ENCODE data around the gene CTSS.

The CTSS gene

DNA sequence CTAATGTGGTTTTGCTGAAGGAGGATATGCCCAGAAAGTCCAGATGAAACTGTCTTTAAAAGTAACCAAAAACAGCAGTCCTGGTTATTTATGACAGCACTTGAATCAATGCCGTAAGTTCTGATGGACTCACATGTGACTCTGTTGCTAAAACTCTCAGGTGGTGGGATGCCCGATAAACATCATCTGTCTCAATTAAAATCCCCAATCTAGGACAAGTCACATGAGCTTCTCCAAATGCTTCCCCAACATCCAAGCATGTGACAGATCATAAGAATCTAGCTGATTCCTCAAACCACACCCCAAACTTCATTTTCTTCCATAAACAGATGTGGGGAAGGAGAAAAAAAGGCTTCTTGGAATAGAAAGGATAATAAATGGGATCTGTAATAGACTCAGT is 43.3 kb upstream of the CTSS start:
- H3K4me1 ChIP-seq (ENCODE audit: insufficient read depth, low read length), result no peaks in the 10 kb centered on the region
- H3K9me3 ChIP-seq (ENCODE audit: insufficient read depth, low read length, severe bottlenecking), result no peaks in the 10 kb centered on the region
- no peaks in the 10 kb centered on the region for H4K20me1 ChIP-seq (ENCODE audit: insufficient read depth, low read length)
- TF ChIP-seq, protein P1, sequence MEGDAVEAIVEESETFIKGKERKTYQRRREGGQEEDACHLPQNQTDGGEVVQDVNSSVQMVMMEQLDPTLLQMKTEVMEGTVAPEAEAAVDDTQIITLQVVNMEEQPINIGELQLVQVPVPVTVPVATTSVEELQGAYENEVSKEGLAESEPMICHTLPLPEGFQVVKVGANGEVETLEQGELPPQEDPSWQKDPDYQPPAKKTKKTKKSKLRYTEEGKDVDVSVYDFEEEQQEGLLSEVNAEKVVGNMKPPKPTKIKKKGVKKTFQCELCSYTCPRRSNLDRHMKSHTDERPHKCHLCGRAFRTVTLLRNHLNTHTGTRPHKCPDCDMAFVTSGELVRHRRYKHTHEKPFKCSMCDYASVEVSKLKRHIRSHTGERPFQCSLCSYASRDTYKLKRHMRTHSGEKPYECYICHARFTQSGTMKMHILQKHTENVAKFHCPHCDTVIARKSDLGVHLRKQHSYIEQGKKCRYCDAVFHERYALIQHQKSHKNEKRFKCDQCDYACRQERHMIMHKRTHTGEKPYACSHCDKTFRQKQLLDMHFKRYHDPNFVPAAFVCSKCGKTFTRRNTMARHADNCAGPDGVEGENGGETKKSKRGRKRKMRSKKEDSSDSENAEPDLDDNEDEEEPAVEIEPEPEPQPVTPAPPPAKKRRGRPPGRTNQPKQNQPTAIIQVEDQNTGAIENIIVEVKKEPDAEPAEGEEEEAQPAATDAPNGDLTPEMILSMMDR (IDR thresholded peaks at IDR 0.05; ENCODE audit: borderline replicate concordance, extremely low read depth, low read length, poor library complexity, severe bottlenecking), result no peak
- TF ChIP-seq EZH2 (IDR thresholded peaks at IDR 0.05; ENCODE audit: borderline replicate concordance, low read depth, low read length, severe bottlenecking), result no peak
- H3K4me3 ChIP-seq (ENCODE audit: low read depth in 1 of 2, low read length in 2 of 2), result no peak overlapping the region
- DNase-seq (no peak), ATAC-seq (ENCODE audit: insufficient read depth, low read depth) (no peak)
- no peak overlapping the region for H3K9ac ChIP-seq (ENCODE audit: low read depth, low read length)
- no peak overlapping the region for H2AFZ ChIP-seq (ENCODE audit: low read depth, low read length)
- H3K79me2 ChIP-seq (ENCODE audit: insufficient read depth, low read length), result no peaks in the 10 kb centered on the region
- H3K27me3 ChIP-seq (ENCODE audit: insufficient read depth, low read length, poor library complexity), result no peaks in the 10 kb centered on the region
- H3K36me3 ChIP-seq (ENCODE audit: insufficient read depth, low read length), result peaks cover 30% of the 10 kb centered on the region
- no peak overlapping the region for H3K27ac ChIP-seq (ENCODE audit: low read length)
- no peak overlapping the region for H3K4me2 ChIP-seq (ENCODE audit: insufficient read depth, low read length)

DNA sequence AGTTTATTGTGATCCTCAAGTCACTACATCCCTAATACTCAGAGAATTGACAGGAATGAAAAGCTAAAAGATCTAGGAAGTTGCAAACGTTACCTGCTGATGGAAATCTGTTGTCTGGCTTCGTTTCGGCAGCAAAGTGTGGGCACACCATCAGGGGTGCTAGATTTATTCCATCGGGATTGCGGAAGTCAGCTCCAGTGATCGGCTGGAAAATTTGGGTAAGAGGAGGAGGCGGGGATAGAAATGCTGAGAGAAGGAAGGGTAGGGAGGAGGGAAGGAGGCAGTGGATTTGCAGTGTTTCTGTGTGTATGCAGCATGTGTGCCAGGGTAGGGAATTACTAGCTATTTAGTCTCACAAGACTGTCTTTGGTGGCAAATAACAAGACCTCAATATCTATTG is 42.5 kb upstream of the CTSS start, which contains the start of gene CTSK:
CTSK (minus strand) TSS at position 140 of the 400 bp plus-strand sequence. CDS start 1,455 bp downstream, outside the sequence.
- peaks cover 24% of the 10 kb centered on the region for H3K36me3 ChIP-seq (ENCODE audit: insufficient read depth, low read length)
- H3K4me2 ChIP-seq (ENCODE audit: insufficient read depth, low read length), result no peak within 1 kb of the TSS
- TF ChIP-seq EZH2 (IDR thresholded peaks at IDR 0.05; ENCODE audit: borderline replicate concordance, low read depth, low read length, severe bottlenecking), result no peak
- TF ChIP-seq, protein P1 (IDR thresholded peaks at IDR 0.05; ENCODE audit: borderline replicate concordance, extremely low read depth, low read length, poor library complexity, severe bottlenecking), result no peak

DNA sequence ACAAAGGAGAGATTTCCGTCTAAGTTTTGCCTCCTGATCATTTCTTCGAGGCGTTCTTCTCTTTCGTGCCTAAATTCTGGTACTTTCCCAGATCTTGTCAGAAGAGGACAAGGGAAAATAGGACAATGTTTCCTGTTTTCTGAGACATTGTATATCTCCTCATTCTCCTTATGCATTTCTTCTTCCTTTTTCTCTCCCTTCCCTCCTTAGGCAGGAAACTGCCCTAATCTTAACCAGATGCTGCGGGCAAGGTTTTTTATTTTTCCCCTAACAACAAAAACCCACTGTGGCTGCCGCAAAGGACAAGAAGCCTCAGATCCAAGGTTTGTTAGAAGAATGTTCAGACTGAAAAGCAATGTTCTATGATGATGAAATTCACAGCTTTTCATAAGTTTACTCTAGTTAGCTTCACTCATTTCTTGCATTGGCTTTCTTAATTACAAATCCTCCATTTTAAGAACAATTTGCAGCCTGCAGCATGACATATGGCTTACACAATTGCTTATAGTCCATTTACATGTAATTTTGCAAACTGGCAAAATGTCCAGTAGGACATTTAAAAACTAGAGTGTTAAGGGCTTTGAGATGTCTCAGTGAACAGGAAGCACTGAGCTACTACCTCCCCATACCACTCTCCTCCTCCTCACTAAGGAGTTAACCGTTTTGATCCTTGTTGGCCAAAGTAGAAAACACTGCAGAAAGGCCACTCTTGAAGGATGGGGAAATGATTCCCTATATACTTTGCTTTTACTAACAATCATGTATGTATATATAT is 41.9 kb upstream of the CTSS start:
- TF ChIP-seq EZH2 (IDR thresholded peaks at IDR 0.05; ENCODE audit: borderline replicate concordance, low read depth, low read length, severe bottlenecking), result no peak
- TF ChIP-seq, protein P1 (IDR thresholded peaks at IDR 0.05; ENCODE audit: borderline replicate concordance, extremely low read depth, low read length, poor library complexity, severe bottlenecking), result no peak
- Histone ChIP-seq H2AFZ (ENCODE audit: low read depth, low read length) (no peak overlapping the region), H3K27me3 (ENCODE audit: insufficient read depth, low read length, poor library complexity) (no peaks in the 10 kb centered on the region), H3K9ac (ENCODE audit: low read depth, low read length) (no peak overlapping the region), H3K79me2 (ENCODE audit: insufficient read depth, low read length) (no peaks in the 10 kb centered on the region), H3K9me3 (ENCODE audit: insufficient read depth, low read length, severe bottlenecking) (no peaks in the 10 kb centered on the region), H3K4me2 (ENCODE audit: insufficient read depth, low read length) (no peak overlapping the region), H4K20me1 (ENCODE audit: insufficient read depth, low read length) (no peaks in the 10 kb centered on the region), H3K27ac (ENCODE audit: low read length) (no peak overlapping the region), H3K4me1 (ENCODE audit: insufficient read depth, low read length) (no peaks in the 10 kb centered on the region), H3K4me3 (ENCODE audit: low read depth in 1 of 2, low read length in 2 of 2) (no peak overlapping the region), H3K36me3 (ENCODE audit: insufficient read depth, low read length) (peaks cover 17% of the 10 kb centered on the region; the same call in 1 of the 2 replicates)
- ATAC-seq (ENCODE audit: insufficient read depth, low read depth) (no peak), DNase-seq (no peak)

More for the DNA sequence above, 42.5 kb upstream of the CTSS start, which contains the start of gene CTSK:
- H4K20me1 ChIP-seq (ENCODE audit: insufficient read depth, low read length), result no peaks in the 10 kb centered on the region
- no peaks in the 10 kb centered on the region for H3K4me1 ChIP-seq (ENCODE audit: insufficient read depth, low read length)
- ATAC-seq (ENCODE audit: insufficient read depth, low read depth) (no peak), DNase-seq (no peak)
- H3K79me2 ChIP-seq (ENCODE audit: insufficient read depth, low read length), result no peaks in the 10 kb centered on the region
- no peak within 1 kb of the TSS for H3K27ac ChIP-seq (ENCODE audit: low read length)
- no peaks in the 10 kb centered on the region for H3K9me3 ChIP-seq (ENCODE audit: insufficient read depth, low read length, severe bottlenecking)
- H3K4me3 ChIP-seq (ENCODE audit: low read depth in 1 of 2, low read length in 2 of 2), result no peak within 1 kb of the TSS
- H2AFZ ChIP-seq (ENCODE audit: low read depth, low read length), result no peak within 1 kb of the TSS
- H3K27me3 ChIP-seq (ENCODE audit: insufficient read depth, low read length, poor library complexity), result no peaks in the 10 kb centered on the region
- H3K9ac ChIP-seq (ENCODE audit: low read depth, low read length), result no peak within 1 kb of the TSS

Measured in DND-41 (cell line).